GM12872 (cell line): ENCODE measurements around the gene FBXW5.
A peak's percentile ranks its signal among the peaks of the same experiment; 100 is the strongest.

ENCODE experiments used
- CTCF ChIP-seq: IDR thresholded peaks from 3 replicates; pipeline ENCODE4 v1.5.1; 2011; ENCODE audit warnings: low read depth, mild to moderate bottlenecking, low read length, moderate library complexity; ENCODE audit not compliant: insufficient read depth

The FBXW5 gene

GRCh38 chr9:136979769-136980587 lies 35.4 kb upstream of the FBXW5 start:
- TF ChIP-seq CTCF = no peak

- TF ChIP-seq CTCF = no peak
These were observed 34.5 kb upstream of the FBXW5 start for GRCh38 chr9:136978865-136979544.

- TF ChIP-seq CTCF = no peak
These were observed 33.7 kb upstream of the FBXW5 start for GRCh38 chr9:136978073-136978864.

GRCh38 chr9:136977649-136978072 lies 33.1 kb upstream of the FBXW5 start:
- TF ChIP-seq CTCF = no peak

- TF ChIP-seq CTCF = no peak
These were observed 32.7 kb upstream of the FBXW5 start, which contains the start of gene PTGDS for GRCh38 chr9:136977223-136977622. Gene PTGDS (plus strand): TSS chr9:136977504. CDS start chr9:136977579, 75 bp downstream.

GRCh38 chr9:136975644-136976043 lies 31.1 kb upstream of the FBXW5 start:
- peak; percentile 37 for TF ChIP-seq CTCF
